ENCODE data around the gene SEC31A.
A peak's percentile ranks its signal among the peaks of the same experiment; 100 is the strongest.

The SEC31A gene

DNA sequence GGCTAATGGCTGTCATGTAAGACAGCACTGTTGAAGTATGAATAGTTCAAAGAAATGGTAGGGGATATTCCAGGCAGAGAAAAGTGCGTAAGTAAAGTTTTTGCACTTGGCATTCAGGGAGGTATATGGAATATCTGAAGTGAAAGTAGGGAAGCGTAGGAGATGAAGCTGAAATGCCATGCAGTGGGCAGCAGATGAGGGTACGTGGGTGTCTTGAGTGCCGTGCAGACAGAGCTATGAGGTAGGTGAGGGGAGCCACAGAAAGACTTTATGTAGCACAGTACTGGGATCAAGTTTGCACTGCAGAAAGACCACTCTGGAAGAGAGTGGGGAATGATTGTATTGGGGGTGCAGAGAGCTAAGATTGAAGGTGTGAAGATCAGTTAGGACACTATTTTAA lies 87.2 kb downstream of the SEC31A start:
- Histone ChIP-seq H3K27me3 (ENCODE audit: control insufficient read depth in 1 of 2, insufficient read depth in 1 of 2, low read length in 2 of 2) (peaks cover 0 to 13% of the 10 kb centered on the region in 2 experiments), H3K27ac (ENCODE audit: low read length, poor library complexity, severe bottlenecking) (no peak overlapping the region), H3K4me3 (ENCODE audit: insufficient read depth in 1 of 2, low read depth in 1 of 2, low read length in 2 of 2) (no peak overlapping the region), H2AK5ac (ENCODE audit: low read length, severe bottlenecking) (no peak overlapping the region), H3K9me3 (ENCODE audit: control insufficient read depth, low read length) (no peaks in the 10 kb centered on the region), H3K79me1 (replicated peaks; ENCODE audit: low read length, poor library complexity, severe bottlenecking) (no peaks in the 10 kb centered on the region), H2BK120ac (ENCODE audit: low read depth, low read length) (no peak overlapping the region), H3K14ac (ENCODE audit: low read length in 2 of 2) (no peak overlapping the region), H3K9ac (ENCODE audit: low read length) (no peak overlapping the region), H4K91ac (ENCODE audit: low read length) (no peak overlapping the region), H2BK5ac (ENCODE audit: low read depth, low read length, poor library complexity, severe bottlenecking) (no peak overlapping the region), H2BK12ac (ENCODE audit: low read length in 2 of 2) (no peak overlapping the region), H2AFZ (ENCODE audit: low read depth, low read length) (no peak overlapping the region), H2BK15ac (ENCODE audit: low read depth, poor library complexity, severe bottlenecking) (no peak overlapping the region), H3K18ac (ENCODE audit: low read depth in 1 of 2, low read length in 2 of 2) (no peak overlapping the region), H4K8ac (ENCODE audit: low read length) (no peak overlapping the region), H3K4ac (ENCODE audit: low read depth in 1 of 2, low read length in 2 of 2) (no peak overlapping the region), H3K23ac (ENCODE audit: low read length in 2 of 2) (peak overlapping the region in 1 of 2 experiments; percentile 72), H3K4me1 (ENCODE audit: control insufficient read depth, insufficient read depth, low read depth, low read length) (peaks cover 3% of the 10 kb centered on the region), H3K36me3 (ENCODE audit: control insufficient read depth in 1 of 2, insufficient read depth in 2 of 2, low read depth in 1 of 2, low read length in 2 of 2) (no peaks in the 10 kb centered on the region), H3K4me2 (ENCODE audit: low read length, poor library complexity, severe bottlenecking) (no peak overlapping the region)
- no peak for DNase-seq
- 83% methylated on average over 4 of the region's 4 CpGs for WGBS

DNA sequence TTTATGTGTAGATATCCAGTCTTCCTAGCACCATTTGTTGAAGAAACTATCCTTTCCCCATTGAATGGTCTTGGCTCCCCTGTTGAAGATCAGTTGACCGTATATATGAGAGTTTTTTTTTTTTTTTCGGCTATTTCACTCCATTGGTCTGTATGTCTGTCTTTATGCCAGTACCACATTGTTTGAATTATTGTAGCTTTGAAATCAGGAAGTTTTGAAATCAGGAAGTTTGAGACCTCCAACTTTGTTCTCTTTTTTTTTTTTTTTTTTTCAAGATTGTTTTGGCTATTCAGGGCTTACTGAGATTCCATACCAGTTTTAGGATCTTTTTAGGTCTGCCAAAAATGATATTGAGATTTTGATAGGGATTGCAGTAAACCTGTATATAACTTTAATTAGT lies 88.0 kb downstream of the SEC31A start:
- Histone ChIP-seq H4K91ac (ENCODE audit: low read length) (no peak overlapping the region), H3K4me2 (ENCODE audit: low read length, poor library complexity, severe bottlenecking) (no peak overlapping the region), H2BK12ac (ENCODE audit: low read length in 2 of 2) (no peak overlapping the region), H3K9me3 (ENCODE audit: control insufficient read depth, low read length) (no peaks in the 10 kb centered on the region), H4K8ac (ENCODE audit: low read length) (no peak overlapping the region), H3K4ac (ENCODE audit: low read depth in 1 of 2, low read length in 2 of 2) (no peak overlapping the region), H3K27ac (ENCODE audit: low read length, poor library complexity, severe bottlenecking) (no peak overlapping the region), H3K79me1 (replicated peaks; ENCODE audit: low read length, poor library complexity, severe bottlenecking) (no peaks in the 10 kb centered on the region), H3K4me1 (ENCODE audit: control insufficient read depth, insufficient read depth, low read depth, low read length) (peaks cover 3% of the 10 kb centered on the region), H2AFZ (ENCODE audit: low read depth, low read length) (no peak overlapping the region), H3K36me3 (ENCODE audit: control insufficient read depth in 1 of 2, insufficient read depth in 2 of 2, low read depth in 1 of 2, low read length in 2 of 2) (no peaks in the 10 kb centered on the region), H2AK5ac (ENCODE audit: low read length, severe bottlenecking) (no peak overlapping the region), H2BK15ac (ENCODE audit: low read depth, poor library complexity, severe bottlenecking) (no peak overlapping the region), H3K18ac (ENCODE audit: low read depth in 1 of 2, low read length in 2 of 2) (no peak overlapping the region), H3K27me3 (ENCODE audit: control insufficient read depth in 1 of 2, insufficient read depth in 1 of 2, low read length in 2 of 2) (peaks cover 0 to 13% of the 10 kb centered on the region in 2 experiments), H3K14ac (ENCODE audit: low read length in 2 of 2) (no peak overlapping the region), H3K23ac (ENCODE audit: low read length in 2 of 2) (no peak overlapping the region), H2BK120ac (ENCODE audit: low read depth, low read length) (no peak overlapping the region), H3K9ac (ENCODE audit: low read length) (no peak overlapping the region), H3K4me3 (ENCODE audit: insufficient read depth in 1 of 2, low read depth in 1 of 2, low read length in 2 of 2) (no peak overlapping the region), H2BK5ac (ENCODE audit: low read depth, low read length, poor library complexity, severe bottlenecking) (no peak overlapping the region)
- DNase-seq = no peak
- WGBS = 80% methylated on average over 2 of the region's 2 CpGs

DNA sequence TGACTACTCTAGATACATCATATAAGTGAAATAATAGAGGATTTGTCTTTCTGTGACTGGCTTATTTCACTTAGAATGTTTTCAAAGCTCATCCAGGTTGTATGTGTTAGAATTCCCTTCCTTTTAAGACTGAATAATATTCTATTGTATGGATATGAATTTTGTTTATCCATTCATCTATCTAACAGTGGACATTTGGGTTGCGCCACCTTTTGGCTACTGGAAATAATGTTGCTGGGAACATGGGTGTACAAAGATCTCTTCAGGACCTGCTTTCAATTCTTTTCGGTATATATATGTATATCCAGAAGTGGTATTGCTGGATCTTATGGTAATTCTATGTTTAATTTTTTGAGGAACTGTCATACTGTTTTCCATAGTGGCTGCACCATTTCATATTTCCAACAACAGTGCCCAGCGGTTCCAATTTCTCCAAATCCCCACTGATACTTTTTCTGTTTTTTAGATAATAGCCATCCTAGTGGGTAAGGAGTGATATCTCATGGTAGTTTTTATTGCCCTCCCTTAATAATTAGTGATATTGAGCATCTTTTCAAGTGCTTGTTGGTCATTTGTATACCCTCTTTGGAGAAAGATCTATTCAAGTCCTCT lies 88.9 kb downstream of the SEC31A start:
- no peak overlapping the region for H3K14ac ChIP-seq (ENCODE audit: low read length in 2 of 2)
- no peak overlapping the region for H3K27ac ChIP-seq (ENCODE audit: low read length, poor library complexity, severe bottlenecking)
- H3K79me1 ChIP-seq (replicated peaks; ENCODE audit: low read length, poor library complexity, severe bottlenecking) = peaks cover 6% of the 10 kb centered on the region
- WGBS = 56% methylated on average over 1 of the region's 3 CpGs
- H4K8ac ChIP-seq (ENCODE audit: low read length) = no peak overlapping the region
- H3K4me3 ChIP-seq (ENCODE audit: insufficient read depth in 1 of 2, low read depth in 1 of 2, low read length in 2 of 2) = no peak overlapping the region
- H3K9ac ChIP-seq (ENCODE audit: low read length) = no peak overlapping the region
- H3K23ac ChIP-seq (ENCODE audit: low read length in 2 of 2) = no peak overlapping the region
- H3K9me3 ChIP-seq (ENCODE audit: control insufficient read depth, low read length) = no peaks in the 10 kb centered on the region
- no peak overlapping the region for H2BK5ac ChIP-seq (ENCODE audit: low read depth, low read length, poor library complexity, severe bottlenecking)
- H2AK5ac ChIP-seq (ENCODE audit: low read length, severe bottlenecking) = no peak overlapping the region
- no peak overlapping the region for H3K4ac ChIP-seq (ENCODE audit: low read depth in 1 of 2, low read length in 2 of 2)
- H2BK120ac ChIP-seq (ENCODE audit: low read depth, low read length) = no peak overlapping the region
- H3K4me1 ChIP-seq (ENCODE audit: control insufficient read depth, insufficient read depth, low read depth, low read length) = peaks cover 7% of the 10 kb centered on the region
- peak; percentile 33 for DNase-seq
- no peak overlapping the region for H3K18ac ChIP-seq (ENCODE audit: low read depth in 1 of 2, low read length in 2 of 2)
- H3K4me2 ChIP-seq (ENCODE audit: low read length, poor library complexity, severe bottlenecking) = no peak overlapping the region
- no peaks in the 10 kb centered on the region for H3K36me3 ChIP-seq (ENCODE audit: control insufficient read depth in 1 of 2, insufficient read depth in 2 of 2, low read depth in 1 of 2, low read length in 2 of 2)
- H4K91ac ChIP-seq (ENCODE audit: low read length) = no peak overlapping the region
- H2BK15ac ChIP-seq (ENCODE audit: low read depth, poor library complexity, severe bottlenecking) = no peak overlapping the region
- no peak overlapping the region for H2BK12ac ChIP-seq (ENCODE audit: low read length in 2 of 2)
- H3K27me3 ChIP-seq (ENCODE audit: control insufficient read depth in 1 of 2, insufficient read depth in 1 of 2, low read length in 2 of 2) = peaks cover 0 to 13% of the 10 kb centered on the region in 2 experiments
- H2AFZ ChIP-seq (ENCODE audit: low read depth, low read length) = no peak overlapping the region

DNA sequence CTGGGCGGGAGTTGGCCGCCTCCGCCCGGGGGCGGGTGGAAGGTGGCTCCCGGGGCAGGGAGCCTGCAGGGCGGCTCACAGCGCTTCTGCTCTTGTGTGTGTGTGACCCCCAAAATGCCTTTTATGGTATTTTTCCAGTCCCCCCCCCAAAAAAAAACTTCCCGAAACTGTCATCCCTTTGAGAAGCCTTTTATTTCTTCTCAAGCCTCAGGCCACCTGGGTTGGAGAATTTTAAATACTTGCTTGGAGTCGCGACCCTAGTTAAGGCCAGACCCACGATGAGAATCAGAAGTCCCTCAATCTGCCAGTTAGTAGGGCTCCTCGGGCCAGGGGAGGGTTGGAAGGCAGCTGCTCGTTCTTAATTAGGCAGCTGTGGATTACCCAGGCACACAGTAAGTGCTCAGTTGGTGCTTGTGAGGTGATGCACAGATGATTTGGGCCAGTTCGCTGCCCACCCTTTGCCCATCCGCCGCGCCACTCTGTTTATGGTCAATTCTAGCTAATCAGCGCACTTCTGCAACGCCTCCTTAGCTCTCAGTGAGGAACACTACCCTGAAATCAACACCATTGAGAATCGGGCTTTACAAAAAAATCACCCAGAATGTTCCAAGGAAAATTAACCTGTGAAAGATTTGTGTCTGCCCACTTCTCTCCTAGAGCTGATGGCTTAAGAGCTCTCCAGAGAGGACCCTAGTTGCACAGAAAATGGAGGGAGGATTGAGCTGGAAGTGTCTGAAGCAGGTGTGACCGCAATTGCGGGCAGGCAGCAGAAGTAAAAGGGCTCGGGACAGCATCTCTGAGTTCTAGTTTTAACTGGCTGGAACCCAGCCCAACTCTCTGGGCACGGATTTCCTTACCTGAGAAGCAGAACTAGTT lies 91.7 kb downstream of the SEC31A start:
- Histone ChIP-seq H3K18ac (ENCODE audit: low read depth in 1 of 2, low read length in 2 of 2) (peak overlapping the region in 1 of 2 experiments; percentile 17), H3K4me2 (ENCODE audit: low read length, poor library complexity, severe bottlenecking) (peak overlapping the region; percentile 96), H4K8ac (ENCODE audit: low read length) (peak overlapping the region; percentile 19), H3K79me1 (replicated peaks; ENCODE audit: low read length, poor library complexity, severe bottlenecking) (peaks cover 19% of the 10 kb centered on the region), H3K23ac (ENCODE audit: low read length in 2 of 2) (no peak overlapping the region), H3K9me3 (ENCODE audit: control insufficient read depth, low read length) (no peaks in the 10 kb centered on the region), H2BK5ac (ENCODE audit: low read depth, low read length, poor library complexity, severe bottlenecking) (no peak overlapping the region), H3K27ac (ENCODE audit: low read length, poor library complexity, severe bottlenecking) (no peak overlapping the region), H2AK5ac (ENCODE audit: low read length, severe bottlenecking) (no peak overlapping the region), H3K4me1 (ENCODE audit: control insufficient read depth, insufficient read depth, low read depth, low read length) (peaks cover 12% of the 10 kb centered on the region), H2BK120ac (ENCODE audit: low read depth, low read length) (no peak overlapping the region), H2AFZ (ENCODE audit: low read depth, low read length) (no peak overlapping the region), H4K91ac (ENCODE audit: low read length) (no peak overlapping the region), H3K14ac (ENCODE audit: low read length in 2 of 2) (peak overlapping the region; percentile 18 to 28), H2BK12ac (ENCODE audit: low read length in 2 of 2) (no peak overlapping the region), H3K36me3 (ENCODE audit: control insufficient read depth in 1 of 2, insufficient read depth in 2 of 2, low read depth in 1 of 2, low read length in 2 of 2) (peaks cover 0 to 8% of the 10 kb centered on the region in 2 experiments), H3K4me3 (ENCODE audit: insufficient read depth in 1 of 2, low read depth in 1 of 2, low read length in 2 of 2) (peak overlapping the region; percentile 84 to 86), H3K4ac (ENCODE audit: low read depth in 1 of 2, low read length in 2 of 2) (peak overlapping the region; percentile 19 to 71), H3K27me3 (ENCODE audit: control insufficient read depth in 1 of 2, insufficient read depth in 1 of 2, low read length in 2 of 2) (peaks cover 0 to 13% of the 10 kb centered on the region in 2 experiments), H3K9ac (ENCODE audit: low read length) (peak overlapping the region; percentile 76), H2BK15ac (ENCODE audit: low read depth, poor library complexity, severe bottlenecking) (peak overlapping the region; percentile 23)
- WGBS = 21% methylated on average over 24 of the region's 25 CpGs
- no peak for DNase-seq

Measured in mesenchymal stem cell (in vitro differentiated cells and primary cell).